Activated CD8-positive, alpha-beta T cell treated with anti-CD3 and anti-CD28 coated beads, Interleukin-2, amount 10 ng/mL, durations not matched to agents 7 days and 5 days (primary cell): Measurements from ENCODE around the gene ARHGEF38. TPM values are rescaled to one million over a fixed set of nuclear protein-coding genes. Genes with fewer than 3 reads are reported as not detected.

Experiments used
- ATAC-seq: fragments of 150-1000 bp; cut with Tn5 transposase; one replicate; pipeline ENCODE4 v1.10.0; 2021; ENCODE audit warnings: moderate library complexity
- CTCF ChIA-PET: fragments of 350-600 bp; sonication (Branson Sonifier 250); formaldehyde crosslinking; loops from one replicate; lab custom pipeline; 2021; ENCODE audit warnings: antibody characterized with exemption; lab: Charles Lee
- POLR2A ChIA-PET: fragments of 350-600 bp; sonication (Branson Sonifier 250); formaldehyde crosslinking; loops from one replicate; lab custom pipeline; 2021; ENCODE audit warnings: antibody characterized with exemption; lab: Charles Lee
- DNase-seq: peaks from one replicate; pipeline ENCODE4 v3.0.0-alpha.2; 2020
- H3K27ac Mint-ChIP-seq: one replicate; pipeline ENCODE4 v1.8.0; 2021; ENCODE audit warnings: mild to moderate bottlenecking, mixed read lengths
- H3K27me3 Mint-ChIP-seq: one replicate; pipeline ENCODE4 v1.8.0; 2021; ENCODE audit warnings: low read depth, mixed read lengths
- H3K36me3 Mint-ChIP-seq: one replicate; pipeline ENCODE4 v1.8.0; 2021; ENCODE audit warnings: low read depth, mixed read lengths
- H3K4me1 Mint-ChIP-seq: one replicate; pipeline ENCODE4 v1.8.0; 2021; ENCODE audit warnings: low read depth, mixed read lengths
- H3K4me3 Mint-ChIP-seq: one replicate; pipeline ENCODE4 v1.8.0; 2021; ENCODE audit warnings: mild to moderate bottlenecking, mixed read lengths
- H3K9me3 Mint-ChIP-seq: one replicate; pipeline ENCODE4 v1.8.0; 2022; ENCODE audit warnings: mixed read lengths; ENCODE audit not compliant: insufficient read depth
- total RNA-seq, 2 experiments: library from RNA; stranded (reverse); gene quantifications; one replicate each; pipeline ENCODE4 v1.2.3, GENCODE V29; 2021

The ARHGEF38 gene
- total RNA-seq: not detected

DNA sequence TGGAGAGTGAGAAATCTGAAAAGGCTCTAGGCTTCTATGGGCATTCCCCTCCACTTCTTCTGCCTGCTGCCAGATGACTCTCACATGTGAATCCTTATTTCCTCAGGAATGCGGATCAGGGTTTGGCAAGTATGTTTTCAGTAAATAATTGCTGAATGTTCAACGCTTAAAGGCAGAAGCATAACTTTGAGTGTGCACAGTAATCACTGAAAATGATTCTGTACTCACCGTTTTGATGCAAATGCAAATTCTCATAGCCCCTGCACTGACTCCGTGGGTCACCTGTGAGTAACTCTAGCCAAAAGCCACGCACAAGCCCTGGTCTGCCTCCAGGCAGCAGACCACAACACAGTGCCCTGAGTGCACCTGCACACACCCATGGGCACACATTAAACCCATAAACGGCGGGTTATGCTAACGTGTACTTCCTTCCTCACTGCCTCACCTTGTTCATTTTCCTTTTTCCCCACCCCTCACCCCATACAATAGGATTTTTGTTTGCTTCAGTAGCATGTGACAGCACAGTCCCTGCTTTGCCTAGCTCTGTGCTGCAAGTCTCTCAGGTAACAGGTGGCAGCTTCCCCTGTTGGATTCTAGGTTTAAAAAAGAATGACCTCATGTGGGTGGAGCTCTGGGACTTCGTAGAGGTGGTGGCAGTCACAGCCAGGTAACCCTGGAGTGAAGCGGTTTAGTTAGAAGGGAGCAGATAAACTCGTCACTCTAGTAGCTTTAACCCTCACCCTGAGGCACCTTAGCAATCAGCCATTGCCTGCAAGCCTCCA, at the start of gene ARHGEF38:
Gene ARHGEF38 (plus strand): TSS at position 656 of the 782 bp plus-strand sequence. CDS start 146 bp downstream, outside the sequence.
- Mint-ChIP-seq H3K4me3 (no peak within 1 kb of the TSS), H3K27me3 (peaks cover 14% of the 10 kb centered on the region), H3K36me3 (no peaks in the 10 kb centered on the region), H3K27ac (no peak within 1 kb of the TSS), H3K4me1 (no peaks in the 10 kb centered on the region), H3K9me3 (no peaks in the 10 kb centered on the region)
- DNase-seq: no peak
- CTCF ChIA-PET: no interaction called here
- no peak for ATAC-seq
- POLR2A ChIA-PET: no interaction called here

DNA sequence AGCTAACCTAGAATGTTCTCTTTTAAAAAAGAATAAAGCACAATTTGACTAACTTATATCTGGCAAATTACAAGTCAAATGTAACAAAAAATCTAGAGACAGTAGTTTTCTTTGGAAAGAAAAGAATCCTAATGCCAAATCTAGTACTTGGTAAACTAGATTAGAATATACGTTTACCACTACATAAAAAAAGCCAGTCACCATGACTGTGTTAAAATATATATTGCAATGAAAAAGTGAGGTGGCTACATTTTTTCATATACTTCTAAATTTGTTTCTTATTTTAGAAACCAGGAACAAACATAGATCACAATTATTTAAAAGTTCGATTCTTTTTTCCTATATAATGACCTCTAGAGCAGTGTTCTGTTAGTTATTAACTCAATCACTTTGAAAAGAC, 48.9 kb upstream of the ARHGEF38 start:
- ChIA-PET POLR2A (no interaction called here), CTCF (no interaction called here)
- Mint-ChIP-seq H3K36me3 (no peaks in the 10 kb centered on the region), H3K4me3 (no peak overlapping the region), H3K9me3 (no peaks in the 10 kb centered on the region), H3K27me3 (no peaks in the 10 kb centered on the region), H3K27ac (no peak overlapping the region), H3K4me1 (no peaks in the 10 kb centered on the region)
- ATAC-seq (no peak), DNase-seq (no peak)

GRCh38 chr4:105504744-105505143, 47.7 kb upstream of the ARHGEF38 start:
- ATAC-seq (no peak), DNase-seq (no peak)
- Mint-ChIP-seq H3K9me3 (no peaks in the 10 kb centered on the region), H3K36me3 (no peaks in the 10 kb centered on the region), H3K27me3 (no peaks in the 10 kb centered on the region), H3K4me3 (no peak overlapping the region), H3K27ac (no peak overlapping the region), H3K4me1 (no peaks in the 10 kb centered on the region)
- CTCF ChIA-PET: no interaction called here
- POLR2A ChIA-PET: no interaction called here

- Mint-ChIP-seq H3K4me1 (no peaks in the 10 kb centered on the region), H3K27ac (no peak overlapping the region), H3K4me3 (no peak overlapping the region), H3K27me3 (peaks cover 4% of the 10 kb centered on the region), H3K36me3 (no peaks in the 10 kb centered on the region), H3K9me3 (peaks cover 4% of the 10 kb centered on the region)
- no peak for ATAC-seq
- no peak for DNase-seq
- ChIA-PET CTCF (no interaction called here), POLR2A (no interaction called here)
Measured at GRCh38 chr4:105509291-105509690, 43.1 kb upstream of the ARHGEF38 start.

DNA sequence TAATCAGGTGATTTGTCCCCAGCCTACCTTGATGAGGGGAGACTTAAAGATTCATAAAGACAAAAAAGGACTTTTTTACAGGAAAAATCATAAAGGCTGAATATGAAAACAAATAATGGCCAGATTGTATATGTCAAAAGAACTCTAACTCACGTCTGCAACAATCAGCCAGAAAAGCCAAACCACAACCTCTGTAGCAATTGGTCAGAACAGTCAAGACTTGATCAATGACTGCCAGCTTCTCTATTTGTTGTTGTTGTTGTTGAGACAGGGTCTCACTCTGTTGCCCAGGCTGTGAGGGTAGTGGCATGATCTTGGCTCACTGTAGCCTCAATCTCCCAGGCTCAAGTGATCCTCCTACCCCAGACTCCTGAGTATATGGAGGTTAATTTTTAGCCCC, 42.7 kb upstream of the ARHGEF38 start:
- DNase-seq (no peak), ATAC-seq (no peak)
- H3K4me3 Mint-ChIP-seq: no peak overlapping the region
- H3K4me1 Mint-ChIP-seq: no peaks in the 10 kb centered on the region
- ChIA-PET CTCF (no interaction called here), POLR2A (no interaction called here)
- H3K36me3 Mint-ChIP-seq: no peaks in the 10 kb centered on the region
- H3K9me3 Mint-ChIP-seq: peaks cover 5% of the 10 kb centered on the region
- peaks cover 7% of the 10 kb centered on the region for H3K27me3 Mint-ChIP-seq
- H3K27ac Mint-ChIP-seq: no peak overlapping the region

DNA sequence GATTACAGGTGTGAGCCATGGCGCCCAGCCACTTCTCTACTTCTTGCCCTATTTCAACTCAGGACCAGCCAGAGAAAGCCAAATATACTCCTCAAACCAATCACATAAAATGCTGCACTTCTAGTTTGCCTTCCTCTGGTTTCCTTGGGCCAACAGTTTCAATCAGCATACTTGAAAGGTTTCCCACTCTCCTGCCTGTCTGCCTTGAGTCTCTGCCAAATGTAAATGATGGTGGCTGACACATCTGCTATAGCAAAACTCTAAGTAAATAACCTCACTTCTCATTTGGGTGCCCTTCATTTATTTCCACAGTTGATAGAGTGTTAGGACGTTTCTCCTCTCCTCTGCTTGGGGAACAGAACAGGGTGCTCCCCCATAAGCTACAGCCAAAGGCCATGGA, 42.2 kb upstream of the ARHGEF38 start:
- Mint-ChIP-seq H3K4me3 (no peak overlapping the region), H3K4me1 (no peaks in the 10 kb centered on the region), H3K36me3 (no peaks in the 10 kb centered on the region), H3K9me3 (peaks cover 5% of the 10 kb centered on the region), H3K27ac (no peak overlapping the region), H3K27me3 (peaks cover 7% of the 10 kb centered on the region)
- DNase-seq: no peak
- ChIA-PET POLR2A (no interaction called here), CTCF (no interaction called here)
- ATAC-seq: no peak

DNA sequence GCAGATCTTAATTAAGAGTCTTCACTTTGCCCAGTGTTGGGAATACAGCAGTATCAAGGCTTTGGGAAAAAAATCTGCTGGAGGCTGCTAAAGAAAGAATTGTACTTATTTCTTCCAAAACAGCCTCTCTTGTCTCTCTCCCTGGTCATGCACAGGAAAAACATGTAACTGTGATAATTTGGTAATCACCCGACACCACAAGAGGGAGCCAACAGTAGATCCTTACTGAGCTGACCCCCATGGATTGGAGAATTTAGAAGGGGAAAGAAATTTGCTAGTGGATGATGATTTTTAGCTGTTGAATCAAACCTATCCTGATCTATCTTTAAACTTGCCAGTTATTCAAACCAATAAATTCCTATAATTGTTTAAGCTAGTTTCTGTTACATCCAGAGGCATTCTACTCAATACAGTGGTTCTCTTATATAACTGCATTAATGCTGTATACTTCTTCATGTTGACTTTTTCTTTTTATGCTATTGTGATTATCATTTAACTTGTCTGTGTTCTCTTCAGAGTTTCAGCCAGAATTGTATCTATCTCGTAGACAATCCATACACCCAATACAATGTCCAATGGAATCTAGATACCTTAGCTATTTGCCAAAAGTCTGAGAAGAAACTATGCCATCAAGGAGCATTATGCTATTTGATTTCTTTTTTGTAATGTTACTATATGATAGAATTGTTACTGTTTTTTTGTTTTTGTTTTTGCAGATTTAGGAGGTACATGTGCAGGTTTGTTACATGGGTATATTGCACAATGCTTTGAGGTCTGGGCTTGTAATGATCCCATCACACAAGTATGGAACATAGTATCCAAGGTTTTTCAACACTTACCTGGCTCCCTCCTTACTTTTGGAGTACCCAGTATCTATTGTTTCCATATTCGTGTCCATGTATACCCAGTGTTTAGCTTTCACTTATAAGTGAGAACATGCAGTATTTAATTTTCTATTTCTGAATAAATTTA, 31.3 kb upstream of the ARHGEF38 start:
- Mint-ChIP-seq H3K36me3 (no peaks in the 10 kb centered on the region), H3K27ac (no peak overlapping the region), H3K4me3 (no peak overlapping the region), H3K9me3 (no peaks in the 10 kb centered on the region), H3K27me3 (peaks cover 9% of the 10 kb centered on the region), H3K4me1 (no peaks in the 10 kb centered on the region)
- DNase-seq (peak; percentile 31), ATAC-seq (peak; percentile 57)
- CTCF ChIA-PET: interaction anchor here (0.6 to 1.3 kb wide), 7 partner anchors 10 to 197 kb away, joined by 3 to 7 read pairs (median 3); partner anchors contain the start of gene PPA2
- POLR2A ChIA-PET: no interaction called here

- ChIA-PET CTCF (no interaction called here), POLR2A (no interaction called here)
- no peak overlapping the region for H3K4me3 Mint-ChIP-seq
- peaks cover 11% of the 10 kb centered on the region for H3K27me3 Mint-ChIP-seq
- H3K27ac Mint-ChIP-seq: no peak overlapping the region
- DNase-seq (no peak), ATAC-seq (no peak)
- no peaks in the 10 kb centered on the region for H3K4me1 Mint-ChIP-seq
- no peaks in the 10 kb centered on the region for H3K36me3 Mint-ChIP-seq
- H3K9me3 Mint-ChIP-seq: no peaks in the 10 kb centered on the region
Measured at GRCh38 chr4:105526656-105527055, 25.8 kb upstream of the ARHGEF38 start.

DNA sequence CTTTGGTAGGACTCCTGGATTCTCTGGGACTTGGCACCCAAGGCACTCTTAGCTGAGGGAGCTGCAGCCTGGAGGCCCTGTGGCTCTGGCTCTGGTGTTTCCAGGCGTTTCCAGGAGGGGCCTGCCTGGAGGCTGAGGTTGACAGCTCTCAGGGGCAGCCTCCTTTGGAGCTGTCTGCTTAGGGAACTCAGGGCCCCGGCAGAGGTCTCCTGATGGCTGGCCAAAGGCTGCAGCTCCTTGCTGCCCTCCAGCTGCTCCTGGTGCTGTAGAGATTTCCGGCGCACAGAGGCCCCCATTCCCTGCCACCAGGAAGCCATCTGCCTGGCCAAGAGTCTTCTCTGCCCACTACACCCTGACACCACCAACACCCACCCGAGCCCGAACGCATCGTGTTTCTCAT, 25.3 kb upstream of the ARHGEF38 start:
- H3K27ac Mint-ChIP-seq: no peak overlapping the region
- H3K9me3 Mint-ChIP-seq: no peaks in the 10 kb centered on the region
- no peaks in the 10 kb centered on the region for H3K36me3 Mint-ChIP-seq
- POLR2A ChIA-PET: no interaction called here
- DNase-seq (no peak), ATAC-seq (no peak)
- no peaks in the 10 kb centered on the region for H3K4me1 Mint-ChIP-seq
- CTCF ChIA-PET: no interaction called here
- H3K4me3 Mint-ChIP-seq: no peak overlapping the region
- H3K27me3 Mint-ChIP-seq: peaks cover 11% of the 10 kb centered on the region

DNA sequence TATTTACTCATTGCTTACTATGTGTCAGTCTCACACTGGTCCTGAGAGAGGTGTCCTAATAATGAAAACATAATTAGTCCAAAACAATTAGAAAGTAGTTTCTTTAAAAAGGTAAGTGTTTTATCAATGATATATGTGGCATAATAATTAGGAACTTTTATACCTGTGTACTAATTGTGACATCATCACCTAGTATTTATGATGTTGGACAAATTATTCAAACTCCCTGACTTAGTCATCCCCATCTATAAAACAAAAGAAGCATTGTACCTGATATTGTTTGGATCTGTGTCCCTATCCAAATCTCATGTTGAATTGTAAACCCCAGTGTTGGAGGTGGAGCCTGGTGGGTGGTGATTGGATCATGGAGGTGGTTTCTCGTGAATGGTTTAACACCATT, 15.8 kb upstream of the ARHGEF38 start:
- CTCF ChIA-PET: no interaction called here
- H3K36me3 Mint-ChIP-seq: no peaks in the 10 kb centered on the region

DNA sequence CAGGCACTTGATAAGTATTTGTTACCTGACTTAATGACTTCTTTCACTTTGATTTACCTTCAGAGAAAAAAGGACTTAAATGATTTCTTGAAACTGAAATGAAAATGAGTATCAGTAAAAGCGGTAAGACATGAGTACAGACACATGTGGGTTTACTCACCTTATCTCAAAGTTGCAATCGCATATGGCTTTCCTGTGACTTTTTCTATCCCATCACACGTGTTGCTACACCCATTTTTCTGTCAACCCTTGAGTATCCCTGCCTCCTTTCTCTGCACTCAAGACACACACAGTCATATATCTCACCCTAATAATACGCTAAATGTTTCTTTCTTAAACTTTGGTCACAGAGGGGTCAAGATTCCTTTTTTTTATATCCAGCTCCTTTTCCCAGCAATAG, 11.0 kb upstream of the ARHGEF38 start:
- Mint-ChIP-seq H3K4me1 (peaks cover 2% of the 10 kb centered on the region), H3K36me3 (no peaks in the 10 kb centered on the region), H3K27me3 (peaks cover 5% of the 10 kb centered on the region), H3K27ac (no peak overlapping the region), H3K9me3 (no peaks in the 10 kb centered on the region), H3K4me3 (no peak overlapping the region)
- CTCF ChIA-PET: no interaction called here
- ATAC-seq (no peak), DNase-seq (no peak)
- POLR2A ChIA-PET: no interaction called here

More for the DNA sequence above, 15.8 kb upstream of the ARHGEF38 start:
- Mint-ChIP-seq H3K27me3 (peaks cover 8% of the 10 kb centered on the region), H3K4me3 (no peak overlapping the region), H3K4me1 (peaks cover 2% of the 10 kb centered on the region), H3K27ac (no peak overlapping the region), H3K9me3 (no peaks in the 10 kb centered on the region)
- ATAC-seq (no peak), DNase-seq (no peak)
- POLR2A ChIA-PET: no interaction called here

DNA sequence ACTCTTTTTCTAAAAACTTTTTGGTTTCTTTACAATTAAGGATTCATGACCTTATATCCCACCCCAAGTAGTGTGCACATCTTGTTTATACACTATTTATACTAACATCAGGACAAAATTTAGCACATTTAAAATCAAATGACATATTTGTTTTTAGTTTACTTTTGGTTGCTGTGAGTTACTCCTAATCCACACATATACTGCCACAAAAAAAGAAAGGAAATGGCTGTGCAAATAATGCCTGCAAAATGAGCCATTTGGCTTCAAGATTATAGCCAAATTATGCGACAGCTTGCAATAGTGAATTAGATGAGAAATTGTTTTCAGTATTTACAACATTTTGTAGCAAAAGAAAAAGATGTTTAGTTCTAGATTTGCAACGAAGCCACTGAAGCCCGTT, 10.4 kb upstream of the ARHGEF38 start:
- ChIA-PET POLR2A (no interaction called here), CTCF (no interaction called here)
- Mint-ChIP-seq H3K9me3 (no peaks in the 10 kb centered on the region), H3K27ac (no peak overlapping the region), H3K27me3 (peaks cover 2% of the 10 kb centered on the region), H3K4me1 (peaks cover 2% of the 10 kb centered on the region), H3K36me3 (no peaks in the 10 kb centered on the region), H3K4me3 (no peak overlapping the region)
- no peak for ATAC-seq
- DNase-seq: no peak
